Adipocyte (in vitro differentiated cells): Measurements from ENCODE around the gene AP2A2.

ENCODE experiments used
- DNase-seq: peaks from one replicate; pipeline ENCODE4 v3.0.0-alpha.2; 2015; ENCODE audit warnings: low read depth
- H3K27me3 ChIP-seq: replicated peaks from 2 replicates; pipeline ENCODE4 v1.7.0; 2013; ENCODE audit warnings: mild to moderate bottlenecking, low read length, moderate library complexity; ENCODE audit not compliant: control insufficient read depth, insufficient read depth
- H3K36me3 ChIP-seq: 2 replicates; pipeline ENCODE4 v1.7.0; 2013; ENCODE audit warnings: low read length, mild to moderate bottlenecking, moderate library complexity; ENCODE audit not compliant: control insufficient read depth, insufficient read depth, severe bottlenecking
- H3K4me1 ChIP-seq: 2 replicates; pipeline ENCODE4 v1.7.0; 2013; ENCODE audit warnings: mild to moderate bottlenecking, low read length, moderate library complexity; ENCODE audit not compliant: control insufficient read depth, insufficient read depth
- H3K4me3 ChIP-seq: 2 replicates; pipeline ENCODE4 v1.7.0; 2013; ENCODE audit warnings: mild to moderate bottlenecking, low read length, moderate library complexity
- H3K9ac ChIP-seq: 2 replicates; pipeline ENCODE4 v1.7.0; 2013; ENCODE audit warnings: mild to moderate bottlenecking, low read length, moderate library complexity
- H3K9me3 ChIP-seq: 2 replicates; pipeline ENCODE4 v1.7.0; 2013; ENCODE audit warnings: mild to moderate bottlenecking, low read length, moderate library complexity; ENCODE audit not compliant: control insufficient read depth

The AP2A2 gene

GRCh38 chr11:1036931-1037330, 111.3 kb downstream of the AP2A2 start:
- no peaks in the 10 kb centered on the region for H3K9me3 ChIP-seq
- H3K36me3 ChIP-seq: no peaks in the 10 kb centered on the region
- peaks cover 35% of the 10 kb centered on the region for H3K27me3 ChIP-seq
- no peak overlapping the region for H3K4me3 ChIP-seq
- H3K9ac ChIP-seq: no peak overlapping the region
- no peaks in the 10 kb centered on the region for H3K4me1 ChIP-seq
- no peak for DNase-seq

- no peaks in the 10 kb centered on the region for H3K4me1 ChIP-seq
- no peaks in the 10 kb centered on the region for H3K36me3 ChIP-seq
- DNase-seq: no peak
- H3K9ac ChIP-seq: no peak overlapping the region
- H3K9me3 ChIP-seq: no peaks in the 10 kb centered on the region
- peaks cover 36% of the 10 kb centered on the region for H3K27me3 ChIP-seq
- no peak overlapping the region for H3K4me3 ChIP-seq
Measured at GRCh38 chr11:1037506-1038055, 111.9 kb downstream of the AP2A2 start.

- peaks cover 36% of the 10 kb centered on the region for H3K27me3 ChIP-seq
- no peaks in the 10 kb centered on the region for H3K9me3 ChIP-seq
- H3K36me3 ChIP-seq: no peaks in the 10 kb centered on the region
- H3K4me3 ChIP-seq: no peak overlapping the region
- no peaks in the 10 kb centered on the region for H3K4me1 ChIP-seq
- DNase-seq: no peak
- no peak overlapping the region for H3K9ac ChIP-seq
Measured at GRCh38 chr11:1038361-1038760, 112.7 kb downstream of the AP2A2 start.

GRCh38 chr11:1038921-1039320, 113.3 kb downstream of the AP2A2 start:
- no peak overlapping the region for H3K9ac ChIP-seq
- no peak for DNase-seq

GRCh38 chr11:1039481-1040427, 114.1 kb downstream of the AP2A2 start:
- peaks cover 32% of the 10 kb centered on the region for H3K27me3 ChIP-seq
- DNase-seq: no peak

More at GRCh38 chr11:1038921-1039320, 113.3 kb downstream of the AP2A2 start:
- no peaks in the 10 kb centered on the region for H3K9me3 ChIP-seq
- peaks cover 32% of the 10 kb centered on the region for H3K27me3 ChIP-seq
- H3K4me1 ChIP-seq: no peaks in the 10 kb centered on the region
- no peaks in the 10 kb centered on the region for H3K36me3 ChIP-seq
- H3K4me3 ChIP-seq: no peak overlapping the region

GRCh38 chr11:1040428-1041148, 114.9 kb downstream of the AP2A2 start:
- no peaks in the 10 kb centered on the region for H3K36me3 ChIP-seq
- H3K9ac ChIP-seq: no peak overlapping the region
- DNase-seq: no peak
- peaks cover 7% of the 10 kb centered on the region for H3K9me3 ChIP-seq
- peaks cover 36% of the 10 kb centered on the region for H3K27me3 ChIP-seq
- H3K4me1 ChIP-seq: no peaks in the 10 kb centered on the region
- H3K4me3 ChIP-seq: no peak overlapping the region

More at GRCh38 chr11:1039481-1040427, 114.1 kb downstream of the AP2A2 start:
- Histone ChIP-seq H3K4me1 (no peaks in the 10 kb centered on the region), H3K36me3 (no peaks in the 10 kb centered on the region), H3K9me3 (peaks cover 2% of the 10 kb centered on the region), H3K4me3 (no peak overlapping the region), H3K9ac (no peak overlapping the region)

GRCh38 chr11:1041149-1041467, 115.4 kb downstream of the AP2A2 start:
- no peak overlapping the region for H3K4me3 ChIP-seq
- no peak for DNase-seq
- H3K9me3 ChIP-seq: peaks cover 7% of the 10 kb centered on the region
- H3K27me3 ChIP-seq: peaks cover 37% of the 10 kb centered on the region
- H3K4me1 ChIP-seq: no peaks in the 10 kb centered on the region
- no peaks in the 10 kb centered on the region for H3K36me3 ChIP-seq
- no peak overlapping the region for H3K9ac ChIP-seq

- DNase-seq: no peak
- Histone ChIP-seq H3K9me3 (peaks cover 7% of the 10 kb centered on the region), H3K9ac (no peak overlapping the region), H3K4me3 (no peak overlapping the region), H3K36me3 (no peaks in the 10 kb centered on the region), H3K4me1 (no peaks in the 10 kb centered on the region), H3K27me3 (peaks cover 39% of the 10 kb centered on the region)
Measured at GRCh38 chr11:1041471-1041870, 115.8 kb downstream of the AP2A2 start.

GRCh38 chr11:1041936-1042608, 116.4 kb downstream of the AP2A2 start:
- Histone ChIP-seq H3K4me3 (no peak overlapping the region), H3K4me1 (no peaks in the 10 kb centered on the region), H3K9ac (no peak overlapping the region), H3K9me3 (peaks cover 7% of the 10 kb centered on the region), H3K36me3 (no peaks in the 10 kb centered on the region), H3K27me3 (peaks cover 42% of the 10 kb centered on the region)
- no peak for DNase-seq

GRCh38 chr11:1042626-1043562, 117.2 kb downstream of the AP2A2 start:
- H3K9me3 ChIP-seq: peaks cover 7% of the 10 kb centered on the region
- no peak overlapping the region for H3K4me3 ChIP-seq
- H3K4me1 ChIP-seq: no peaks in the 10 kb centered on the region
- H3K9ac ChIP-seq: no peak overlapping the region
- DNase-seq: no peak
- no peaks in the 10 kb centered on the region for H3K36me3 ChIP-seq
- peaks cover 43% of the 10 kb centered on the region for H3K27me3 ChIP-seq
